ENCODE data around the gene ACOX3.
"Not testable (repeated sequence)": the region's sequence is repeated elsewhere in the genome, so short reads cannot be mapped to it uniquely, and the experiment has no call there.

The ACOX3 gene

GRCh38 chr4:8350352-8350751, 90.2 kb downstream of the ACOX3 start:
- H4K20me1 ChIP-seq (ENCODE audit: insufficient read depth), result no peaks in the 10 kb centered on the region
- no peaks in the 10 kb centered on the region for H3K36me3 ChIP-seq (ENCODE audit: insufficient read depth)
- no peak overlapping the region for H3K4me3 ChIP-seq (IDR thresholded peaks at IDR 0.05; ENCODE audit: insufficient read depth, low read depth, low read length)
- no peak overlapping the region for H3K9ac ChIP-seq
- TF ChIP-seq, protein P1, sequence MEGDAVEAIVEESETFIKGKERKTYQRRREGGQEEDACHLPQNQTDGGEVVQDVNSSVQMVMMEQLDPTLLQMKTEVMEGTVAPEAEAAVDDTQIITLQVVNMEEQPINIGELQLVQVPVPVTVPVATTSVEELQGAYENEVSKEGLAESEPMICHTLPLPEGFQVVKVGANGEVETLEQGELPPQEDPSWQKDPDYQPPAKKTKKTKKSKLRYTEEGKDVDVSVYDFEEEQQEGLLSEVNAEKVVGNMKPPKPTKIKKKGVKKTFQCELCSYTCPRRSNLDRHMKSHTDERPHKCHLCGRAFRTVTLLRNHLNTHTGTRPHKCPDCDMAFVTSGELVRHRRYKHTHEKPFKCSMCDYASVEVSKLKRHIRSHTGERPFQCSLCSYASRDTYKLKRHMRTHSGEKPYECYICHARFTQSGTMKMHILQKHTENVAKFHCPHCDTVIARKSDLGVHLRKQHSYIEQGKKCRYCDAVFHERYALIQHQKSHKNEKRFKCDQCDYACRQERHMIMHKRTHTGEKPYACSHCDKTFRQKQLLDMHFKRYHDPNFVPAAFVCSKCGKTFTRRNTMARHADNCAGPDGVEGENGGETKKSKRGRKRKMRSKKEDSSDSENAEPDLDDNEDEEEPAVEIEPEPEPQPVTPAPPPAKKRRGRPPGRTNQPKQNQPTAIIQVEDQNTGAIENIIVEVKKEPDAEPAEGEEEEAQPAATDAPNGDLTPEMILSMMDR (conservative IDR thresholded peaks at IDR 0.05; ENCODE audit: low read depth, low read length), result no peak
- H3K79me2 ChIP-seq (ENCODE audit: insufficient read depth, low read depth), result no peaks in the 10 kb centered on the region
- no peak overlapping the region for H3K4me2 ChIP-seq
- H3K27ac ChIP-seq, result no peak overlapping the region
- H3K27me3 ChIP-seq (ENCODE audit: insufficient read depth, low read depth), result no peaks in the 10 kb centered on the region; the same call in 1 of the 2 replicates
- no peak overlapping the region for H2AFZ ChIP-seq (ENCODE audit: low read depth)
- no peaks in the 10 kb centered on the region for H3K4me1 ChIP-seq (ENCODE audit: low read depth, poor library complexity, severe bottlenecking)

- Histone ChIP-seq H3K4me1 (ENCODE audit: low read depth, poor library complexity, severe bottlenecking) (no peaks in the 10 kb centered on the region), H3K9ac (no peak overlapping the region), H3K27ac (no peak overlapping the region), H3K36me3 (ENCODE audit: insufficient read depth) (no peaks in the 10 kb centered on the region), H3K4me2 (no peak overlapping the region), H4K20me1 (ENCODE audit: insufficient read depth) (no peaks in the 10 kb centered on the region), H3K79me2 (ENCODE audit: insufficient read depth, low read depth) (no peaks in the 10 kb centered on the region), H3K27me3 (ENCODE audit: insufficient read depth, low read depth) (no peaks in the 10 kb centered on the region; the same call in 1 of the 2 replicates), H2AFZ (ENCODE audit: low read depth) (no peak overlapping the region), H3K4me3 (IDR thresholded peaks at IDR 0.05; ENCODE audit: insufficient read depth, low read depth, low read length) (no peak overlapping the region)
- TF ChIP-seq, protein P1 (conservative IDR thresholded peaks at IDR 0.05; ENCODE audit: low read depth, low read length), result no peak
Observed at GRCh38 chr4:8349664-8350236, 90.8 kb downstream of the ACOX3 start.

GRCh38 chr4:8349236-8349635, 91.3 kb downstream of the ACOX3 start:
- H3K9ac ChIP-seq; H3K4me2 ChIP-seq; H4K20me1 ChIP-seq (ENCODE audit: insufficient read depth): not testable (repeated sequence)

GRCh38 chr4:8348071-8348470, 92.5 kb downstream of the ACOX3 start:
- H3K79me2 ChIP-seq (ENCODE audit: insufficient read depth, low read depth), result no peaks in the 10 kb centered on the region
- no peak overlapping the region for H2AFZ ChIP-seq (ENCODE audit: low read depth)
- TF ChIP-seq, protein P1 (conservative IDR thresholded peaks at IDR 0.05; ENCODE audit: low read depth, low read length), result no peak
- H3K27me3 ChIP-seq (ENCODE audit: insufficient read depth, low read depth), result no peaks in the 10 kb centered on the region; the same call in 1 of the 2 replicates
- H3K27ac ChIP-seq, result no peak overlapping the region
- H3K4me3 ChIP-seq (IDR thresholded peaks at IDR 0.05; ENCODE audit: insufficient read depth, low read depth, low read length), result no peak overlapping the region
- no peaks in the 10 kb centered on the region for H3K4me1 ChIP-seq (ENCODE audit: low read depth, poor library complexity, severe bottlenecking)
- H4K20me1 ChIP-seq (ENCODE audit: insufficient read depth), result no peaks in the 10 kb centered on the region
- no peaks in the 10 kb centered on the region for H3K36me3 ChIP-seq (ENCODE audit: insufficient read depth)
- no peak overlapping the region for H3K4me2 ChIP-seq
- H3K9ac ChIP-seq, result no peak overlapping the region

More at GRCh38 chr4:8349236-8349635, 91.3 kb downstream of the ACOX3 start:
- not testable (repeated sequence) for H2AFZ ChIP-seq (ENCODE audit: low read depth); H3K79me2 ChIP-seq (ENCODE audit: insufficient read depth, low read depth); H3K36me3 ChIP-seq (ENCODE audit: insufficient read depth); H3K4me3 ChIP-seq (IDR thresholded peaks at IDR 0.05; ENCODE audit: insufficient read depth, low read depth, low read length); H3K27ac ChIP-seq; H3K4me1 ChIP-seq (ENCODE audit: low read depth, poor library complexity, severe bottlenecking); H3K27me3 ChIP-seq (ENCODE audit: insufficient read depth, low read depth)

DNA sequence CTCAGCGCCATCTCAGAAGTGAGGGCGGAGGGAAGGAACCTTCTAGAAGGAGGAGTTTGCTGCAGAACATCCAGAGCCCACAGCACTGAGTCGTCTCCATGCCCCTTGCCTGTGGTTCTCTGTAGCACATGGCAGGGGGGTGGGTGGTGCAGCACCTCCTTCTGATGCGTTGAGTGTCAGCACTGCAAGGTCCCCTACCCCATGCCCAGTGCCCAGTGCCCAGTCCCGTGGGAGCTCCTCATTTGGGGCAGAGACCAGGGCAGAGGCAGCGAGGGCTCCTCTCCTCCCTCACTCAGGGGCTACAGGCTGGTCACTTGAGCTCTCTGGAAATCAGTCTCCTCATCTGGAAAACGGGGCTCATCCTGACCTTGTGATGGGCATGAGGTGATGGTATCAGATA, 92.9 kb downstream of the ACOX3 start:
- TF ChIP-seq, protein P1 (conservative IDR thresholded peaks at IDR 0.05; ENCODE audit: low read depth, low read length), result no peak
- H3K27ac ChIP-seq, result no peak overlapping the region
- H3K4me2 ChIP-seq, result no peak overlapping the region
- no peak overlapping the region for H2AFZ ChIP-seq (ENCODE audit: low read depth)
- no peak overlapping the region for H3K4me3 ChIP-seq (IDR thresholded peaks at IDR 0.05; ENCODE audit: insufficient read depth, low read depth, low read length)
- H4K20me1 ChIP-seq (ENCODE audit: insufficient read depth), result no peaks in the 10 kb centered on the region
- H3K9ac ChIP-seq, result no peak overlapping the region
- H3K79me2 ChIP-seq (ENCODE audit: insufficient read depth, low read depth), result no peaks in the 10 kb centered on the region
- H3K27me3 ChIP-seq (ENCODE audit: insufficient read depth, low read depth), result no peaks in the 10 kb centered on the region; the same call in 1 of the 2 replicates
- no peaks in the 10 kb centered on the region for H3K36me3 ChIP-seq (ENCODE audit: insufficient read depth)
- no peaks in the 10 kb centered on the region for H3K4me1 ChIP-seq (ENCODE audit: low read depth, poor library complexity, severe bottlenecking)

Measured in KMS-11 (cell line).